GM21526 (cell line): ENCODE data around the gene CDON.

Experiments used
- ATAC-seq: cut with Tn5 transposase; IDR thresholded peaks from one replicate; pipeline ENCODE4 v1.9.1; 2021; ENCODE audit warnings: moderate library complexity; ENCODE audit not compliant: unreplicated experiment, low FRiP score

The CDON gene

GRCh38 chr11:126062679-126063506 lies at the start of gene CDON:
Gene CDON (minus strand): TSS chr11:126062866. CDS start chr11:126023476, 39,390 bp downstream.
- ATAC-seq = peak; percentile 98

- no peak for ATAC-seq
These were observed 48.9 kb upstream of the CDON start for GRCh38 chr11:126111458-126112116.

- no peak for ATAC-seq
These were observed 47.5 kb upstream of the CDON start for GRCh38 chr11:126109941-126110731.

GRCh38 chr11:126106594-126107328 lies 44.1 kb upstream of the CDON start:
- ATAC-seq = no peak

GRCh38 chr11:126105748-126106080 lies 43.0 kb upstream of the CDON start:
- no peak for ATAC-seq

DNA sequence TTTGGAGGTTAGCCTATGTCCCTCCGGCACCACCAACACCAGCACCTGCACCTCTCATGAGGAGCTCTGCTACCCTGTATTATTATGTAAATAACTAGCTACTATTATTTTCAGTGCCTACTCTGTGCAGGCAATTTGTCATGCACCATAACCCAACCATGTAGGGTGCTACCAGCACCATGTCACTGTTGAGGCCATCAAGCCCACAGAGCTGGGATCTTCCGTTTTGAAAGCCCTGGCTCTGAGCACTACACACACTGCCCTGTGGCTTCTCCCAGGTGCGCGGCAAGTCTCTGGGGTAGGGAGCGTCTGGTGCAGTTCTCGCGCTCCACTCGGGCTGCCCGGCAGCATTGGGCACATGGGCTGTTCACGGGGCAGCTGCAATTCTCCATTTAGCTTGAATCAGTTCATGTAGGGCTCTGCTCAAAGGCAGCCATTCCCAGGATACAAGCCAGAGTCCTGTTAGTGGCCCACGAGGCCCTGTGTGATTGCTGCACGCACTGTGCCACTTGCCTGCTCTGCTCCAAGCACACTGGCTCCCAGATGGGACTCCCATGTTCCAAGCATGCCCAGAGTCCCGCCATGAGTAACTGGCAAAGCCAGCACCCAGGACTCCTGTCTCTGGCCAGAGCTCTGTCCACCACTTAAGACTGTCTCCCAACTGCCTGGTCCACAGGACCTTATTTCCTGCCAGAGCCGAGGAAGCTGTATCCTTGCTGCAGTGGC lies 42.5 kb upstream of the CDON start:
- ATAC-seq = no peak

DNA sequence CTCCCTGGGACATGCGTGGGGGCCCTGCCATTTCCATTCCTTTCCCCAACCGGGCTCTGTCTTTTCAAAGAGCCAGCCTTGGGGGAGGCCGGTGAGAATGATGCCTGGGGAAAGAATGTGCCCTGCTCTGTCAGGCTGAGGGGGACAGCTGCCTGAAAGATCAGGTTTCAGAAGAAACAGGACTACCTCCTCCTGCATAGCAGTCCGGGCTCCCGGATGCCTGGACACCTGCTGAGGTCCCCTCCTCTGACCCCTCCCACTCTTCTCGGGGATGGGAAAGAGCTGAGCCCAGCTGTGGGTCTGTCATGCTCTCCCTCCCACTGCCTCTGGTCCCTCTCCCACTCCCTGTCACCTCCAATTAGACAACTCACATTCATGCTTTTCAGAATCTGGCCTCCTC lies 41.8 kb upstream of the CDON start:
- no peak for ATAC-seq

- ATAC-seq = no peak
These were observed 40.5 kb upstream of the CDON start for GRCh38 chr11:126103150-126103549.

- ATAC-seq = no peak
These were observed 39.8 kb upstream of the CDON start for GRCh38 chr11:126102436-126102981.

- no peak for ATAC-seq
These were observed 39.2 kb upstream of the CDON start for GRCh38 chr11:126101930-126102283.

GRCh38 chr11:126101251-126101929 lies 38.7 kb upstream of the CDON start:
- ATAC-seq = no peak

DNA sequence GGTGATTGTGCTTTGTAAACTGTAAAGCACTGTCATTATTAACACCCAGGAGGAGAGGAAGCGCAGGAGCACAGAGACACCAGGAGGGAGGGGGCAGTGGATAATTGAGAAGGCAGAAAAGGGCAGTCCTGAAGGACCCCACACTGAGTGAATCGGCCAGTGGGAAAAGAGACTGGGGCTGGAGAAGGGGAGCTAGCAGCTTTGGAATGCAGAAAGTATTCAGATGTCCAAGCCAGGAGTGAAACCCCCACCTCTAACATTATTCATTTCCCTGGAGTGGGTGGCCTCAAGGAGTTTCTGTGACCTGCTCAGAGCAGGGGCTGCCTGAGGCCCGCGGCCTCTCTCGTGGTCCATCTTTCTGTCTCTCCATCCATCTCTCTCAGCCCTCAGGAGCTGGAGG lies 38.0 kb upstream of the CDON start:
- no peak for ATAC-seq

GRCh38 chr11:126098204-126098769 lies 35.6 kb upstream of the CDON start:
- ATAC-seq = no peak

- no peak for ATAC-seq
These were observed 33.1 kb upstream of the CDON start for GRCh38 chr11:126095745-126096144.

- no peak for ATAC-seq
These were observed 27.8 kb upstream of the CDON start for GRCh38 chr11:126090452-126090851.

GRCh38 chr11:126088999-126089398 lies 26.3 kb upstream of the CDON start:
- ATAC-seq = no peak

DNA sequence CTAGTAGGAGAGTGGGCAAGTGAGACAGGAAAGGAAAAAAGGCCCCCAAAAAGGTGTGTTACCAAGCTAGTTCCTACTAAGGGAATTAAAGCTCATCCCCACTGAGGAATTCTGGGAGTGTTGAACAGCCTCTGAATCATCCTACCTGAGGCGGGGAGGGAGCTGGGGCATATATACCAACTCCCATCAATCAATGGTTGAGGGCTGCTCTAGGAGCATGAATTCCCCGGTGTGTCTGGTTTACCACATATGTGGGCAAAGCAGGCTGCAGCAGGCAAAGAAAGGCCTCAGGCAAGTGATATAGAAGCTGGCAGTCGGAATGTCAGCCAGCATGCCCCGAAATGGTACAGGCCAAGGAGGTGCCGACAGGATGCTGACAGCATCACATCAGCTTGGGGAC lies 23.6 kb upstream of the CDON start:
- no peak for ATAC-seq

GRCh38 chr11:126084608-126084912 lies 21.9 kb upstream of the CDON start:
- ATAC-seq = no peak
